OCI-LY7 (cell line): ENCODE measurements around the gene TXNDC11. TPM values are rescaled to one million over a fixed set of nuclear protein-coding genes. Genes with fewer than 3 reads are reported as not detected.

Experiments
- BruUV-seq: library from RNA; stranded (reverse); fragments of 400-500 nt; replicated peaks from 2 replicates; lab custom pipeline; 2021; lab: Mats Ljungman, UMichigan
- CTCF ChIA-PET: fragments of 300-600 bp; sonication (Branson Sonifier 250); formaldehyde crosslinking; loops from one replicate; lab custom pipeline; 2022; ENCODE audit warnings: antibody characterized with exemption; ENCODE audit not compliant: unreplicated experiment; lab: Charles Lee
- POLR2A ChIA-PET: fragments of 300-600 bp; sonication (Branson Sonifier 250); formaldehyde crosslinking; loops from one replicate; lab custom pipeline; 2022; ENCODE audit warnings: antibody characterized with exemption; lab: Charles Lee
- DNase-seq: peaks from one replicate; pipeline ENCODE4 v3.0.0-alpha.2; 2015; ENCODE audit warnings: low spot score
- H2AFZ ChIP-seq: fragments of 200-600 bp; sonication (generic), shearing (Covaris generic); 2 replicates; pipeline ENCODE4 v1.6.1; 2014; ENCODE audit warnings: mild to moderate bottlenecking, antibody characterized with exemption, low read length, moderate library complexity
- H3K27ac ChIP-seq: fragments of 200-600 bp; sonication (generic); 2 replicates; pipeline ENCODE4 v1.5.1; 2014; ENCODE audit warnings: mixed run types, low read depth, mild to moderate bottlenecking, moderate library complexity, low read length, inconsistent platforms; ENCODE audit not compliant: poor library complexity, severe bottlenecking
- H3K36me3 ChIP-seq: fragments of 200-600 bp; sonication (generic); 2 replicates; pipeline ENCODE4 v1.6.1; 2014; ENCODE audit warnings: mild to moderate bottlenecking, antibody characterized with exemption, low read length, moderate library complexity, mixed read lengths; ENCODE audit not compliant: insufficient read depth
- H3K4me1 ChIP-seq: fragments of 200-600 bp; sonication (generic); 2 replicates; pipeline ENCODE4 v1.5.1; 2014; ENCODE audit warnings: mild to moderate bottlenecking, low read length; ENCODE audit not compliant: insufficient read depth, poor library complexity, severe bottlenecking
- H3K4me2 ChIP-seq: fragments of 200-600 bp; sonication (generic); 2 replicates; pipeline ENCODE4 v1.6.1; 2014; ENCODE audit warnings: mild to moderate bottlenecking, low read length
- H3K4me3 ChIP-seq: fragments of 200-600 bp; sonication (generic); 2 replicates; pipeline ENCODE4 v1.5.1; 2014; ENCODE audit warnings: mild to moderate bottlenecking, low read depth, low read length; ENCODE audit not compliant: poor library complexity, severe bottlenecking
- H3K79me2 ChIP-seq: fragments of 200-600 bp; sonication (generic); 2 replicates; pipeline ENCODE4 v1.6.1; 2016; ENCODE audit warnings: low read depth, mild to moderate bottlenecking, low read length, moderate library complexity, mixed read lengths; ENCODE audit not compliant: insufficient read depth
- H3K9me2 ChIP-seq: fragments of 200-600 bp; sonication (generic); 2 replicates; pipeline ENCODE4 v1.6.1; 2016; ENCODE audit warnings: mild to moderate bottlenecking, low read length, mixed read lengths; ENCODE audit not compliant: insufficient read depth
- H3K9me3 ChIP-seq: fragments of 200-600 bp; sonication (generic); 2 replicates; pipeline ENCODE4 v1.6.1; 2014; ENCODE audit warnings: mild to moderate bottlenecking, mixed run types, low read length, mixed read lengths
- H4K20me1 ChIP-seq: fragments of 200-600 bp; sonication (generic); 2 replicates; pipeline ENCODE4 v1.6.1; 2014; ENCODE audit warnings: mild to moderate bottlenecking, antibody characterized with exemption, low read length, moderate library complexity, mixed read lengths; ENCODE audit not compliant: insufficient read depth
- EZH2phosphoT487 ChIP-seq: fragments of 200-600 bp; sonication (generic); IDR thresholded peaks from 2 replicates; pipeline ENCODE4 v1.6.1; 2018; ENCODE audit warnings: low read depth, borderline replicate concordance, mild to moderate bottlenecking, mixed run types, antibody characterized with exemption, low read length, moderate library complexity, mixed read lengths
- intact Hi-C: fragments of 100-400 bp; cut with micrococcal nuclease; formaldehyde crosslinking; loops from one replicate; pipeline ENCODE4 v1.10.0; 2022; ENCODE audit not compliant: unreplicated experiment
- total RNA-seq, 2 experiments: library from RNA; depleted of rRNA in 1 of 2; stranded (reverse); fragments of >200 nt in 1 of 2; shearing (Covaris generic) in 1 of 2; gene quantifications; 2 replicates each; pipeline ENCODE4 v1.2.3, GENCODE V29; 2014 to 2022
- TF ChIP-seq, protein P1 (sequence below): fragments of 200-600 bp; sonication (generic); conservative IDR thresholded peaks from 2 replicates; pipeline ENCODE4 v1.5.1; 2014; ENCODE audit warnings: mild to moderate bottlenecking, antibody characterized with exemption, low read length, moderate library complexity, mixed read lengths

The TXNDC11 gene
- total RNA-seq, 2 experiments from 2014 or later = 88.6 to 96.0 TPM

DNA sequence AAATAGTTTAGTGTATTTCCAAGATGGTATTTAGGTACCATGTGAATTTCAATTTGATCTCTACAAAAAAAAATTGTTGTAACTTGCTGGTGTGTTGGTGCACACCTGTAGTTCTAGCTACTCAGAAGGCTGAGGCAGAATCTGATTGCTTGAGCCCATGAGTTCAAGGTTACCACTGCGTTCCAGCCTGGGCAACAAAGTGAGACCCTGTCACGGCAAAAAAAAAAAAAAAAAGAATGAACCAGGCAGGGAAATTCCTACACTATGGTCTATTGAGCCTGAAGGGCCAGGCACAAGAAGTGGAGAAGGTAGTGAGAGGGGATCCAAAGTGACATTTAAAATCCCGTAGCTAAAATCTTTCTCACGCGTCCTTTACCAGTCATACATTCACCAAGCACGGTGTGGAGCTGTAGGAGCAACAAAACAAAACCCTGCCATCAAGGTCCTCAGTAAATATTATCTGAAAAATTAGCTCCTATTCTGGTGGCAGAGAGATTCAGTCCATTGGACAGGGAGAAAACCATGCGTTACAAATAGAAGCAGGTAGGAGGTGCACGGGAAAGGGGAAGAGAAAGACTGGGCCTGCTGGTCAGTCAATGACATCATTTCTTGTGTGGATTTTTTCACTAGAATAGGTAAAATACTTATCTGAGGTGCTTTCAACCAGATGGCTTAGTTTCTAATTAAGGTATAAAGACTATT lies 27.3 kb downstream of the TXNDC11 start:
- TF ChIP-seq, protein P1, sequence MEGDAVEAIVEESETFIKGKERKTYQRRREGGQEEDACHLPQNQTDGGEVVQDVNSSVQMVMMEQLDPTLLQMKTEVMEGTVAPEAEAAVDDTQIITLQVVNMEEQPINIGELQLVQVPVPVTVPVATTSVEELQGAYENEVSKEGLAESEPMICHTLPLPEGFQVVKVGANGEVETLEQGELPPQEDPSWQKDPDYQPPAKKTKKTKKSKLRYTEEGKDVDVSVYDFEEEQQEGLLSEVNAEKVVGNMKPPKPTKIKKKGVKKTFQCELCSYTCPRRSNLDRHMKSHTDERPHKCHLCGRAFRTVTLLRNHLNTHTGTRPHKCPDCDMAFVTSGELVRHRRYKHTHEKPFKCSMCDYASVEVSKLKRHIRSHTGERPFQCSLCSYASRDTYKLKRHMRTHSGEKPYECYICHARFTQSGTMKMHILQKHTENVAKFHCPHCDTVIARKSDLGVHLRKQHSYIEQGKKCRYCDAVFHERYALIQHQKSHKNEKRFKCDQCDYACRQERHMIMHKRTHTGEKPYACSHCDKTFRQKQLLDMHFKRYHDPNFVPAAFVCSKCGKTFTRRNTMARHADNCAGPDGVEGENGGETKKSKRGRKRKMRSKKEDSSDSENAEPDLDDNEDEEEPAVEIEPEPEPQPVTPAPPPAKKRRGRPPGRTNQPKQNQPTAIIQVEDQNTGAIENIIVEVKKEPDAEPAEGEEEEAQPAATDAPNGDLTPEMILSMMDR = peak; percentile 25; the same call in 1 of the 2 replicates
- TF ChIP-seq EZH2phosphoT487 = no peak
- BruUV-seq = TSS peak; percentile 7
- ChIA-PET POLR2A (interaction anchor here (0.6 to 0.9 kb wide), 4 partner anchors 19 to 97 kb away, joined by 3 to 4 read pairs (median 4); no protein-coding TSS in a partner anchor), CTCF (interaction anchor here (0.6 to 1.3 kb wide), 5 partner anchors 46 to 696 kb away, joined by 3 to 5 read pairs (median 3); no protein-coding TSS in a partner anchor)
- DNase-seq = peak; percentile 39
- Histone ChIP-seq H3K27ac (peak overlapping the region; percentile 54), H2AFZ (no peak overlapping the region), H3K36me3 (peaks cover 66% of the 10 kb centered on the region), H3K79me2 (peaks cover 14% of the 10 kb centered on the region; the same call in 1 of the 2 replicates), H3K4me2 (peak overlapping the region; percentile 48), H4K20me1 (no peaks in the 10 kb centered on the region), H3K4me3 (no peak overlapping the region), H3K4me1 (peaks cover 77% of the 10 kb centered on the region), H3K9me2 (no peaks in the 10 kb centered on the region), H3K9me3 (no peaks in the 10 kb centered on the region)
- intact Hi-C loops = loop anchor here (1.0 to 2.0 kb wide), 5 partner anchors 27 to 309 kb away; no protein-coding TSS in a partner anchor

DNA sequence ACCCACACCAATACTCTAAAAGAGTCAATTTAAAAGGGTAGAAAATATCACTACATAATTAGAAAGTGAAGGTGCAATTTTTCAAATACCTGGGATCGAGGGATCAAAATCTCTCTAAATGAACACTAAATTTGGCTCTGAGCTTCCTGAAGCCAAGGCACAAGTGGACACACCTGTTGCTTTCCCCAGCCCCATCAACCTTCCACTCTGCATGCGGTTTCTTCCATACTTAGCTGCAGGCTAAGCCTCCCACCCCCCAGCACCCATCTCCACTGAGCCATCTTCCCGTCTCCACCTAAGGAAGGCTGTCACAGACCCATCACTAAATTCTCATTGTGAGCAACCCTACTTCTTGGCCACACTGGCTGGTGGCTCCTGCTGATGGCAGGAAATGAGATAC lies 30.5 kb downstream of the TXNDC11 start:
- Histone ChIP-seq H2AFZ (no peak overlapping the region), H3K9me3 (no peaks in the 10 kb centered on the region), H3K27ac (peak overlapping the region; percentile 5), H4K20me1 (no peaks in the 10 kb centered on the region), H3K36me3 (peaks cover 72% of the 10 kb centered on the region), H3K4me3 (no peak overlapping the region), H3K79me2 (peaks cover 9% of the 10 kb centered on the region; the same call in 1 of the 2 replicates), H3K9me2 (no peaks in the 10 kb centered on the region), H3K4me2 (no peak overlapping the region), H3K4me1 (peaks cover 55% of the 10 kb centered on the region)
- CTCF ChIA-PET = interaction anchor here (0.6 to 1.3 kb wide), 3 partner anchors 21 to 85 kb away, joined by 3 read pairs; partner anchors contain the start of gene ZC3H7A
- POLR2A ChIA-PET = interaction anchor here (0.6 to 2.8 kb wide), 6 partner anchors 22 to 360 kb away, joined by 3 to 14 read pairs (median 4); no protein-coding TSS in a partner anchor
- BruUV-seq = no TSS peak
- intact Hi-C loops = no loop called here
- no peak for DNase-seq
- TF ChIP-seq EZH2phosphoT487 = no peak
- TF ChIP-seq, protein P1 = no peak
